DOHH2 (cell line): ENCODE measurements around the gene KRTAP9-1.
"Not testable (repeated sequence)": the region's sequence is repeated elsewhere in the genome, so short reads cannot be mapped to it uniquely, and the experiment has no call there.

Experiments
- H3F3A ChIP-seq: fragments of 200-600 bp; sonication (generic), shearing (Covaris generic); 2 replicates; pipeline ENCODE4 v1.6.0; 2016; ENCODE audit warnings: antibody characterized with exemption, mild to moderate bottlenecking; ENCODE audit not compliant: control insufficient read depth, insufficient read depth
- H3K27ac ChIP-seq: fragments of 200-600 bp; sonication (generic); 2 replicates; pipeline ENCODE4 v1.5.1; 2014; ENCODE audit warnings: low read depth, mild to moderate bottlenecking, low read length, moderate library complexity
- H3K27me3 ChIP-seq: fragments of 200-600 bp; sonication (generic); 2 replicates; pipeline ENCODE4 v1.6.1; 2014; ENCODE audit warnings: mild to moderate bottlenecking, low read length, mixed read lengths; ENCODE audit not compliant: control insufficient read depth
- H3K36me3 ChIP-seq: fragments of 200-600 bp; sonication (generic); 2 replicates; pipeline ENCODE4 v1.6.1; 2014; ENCODE audit warnings: mild to moderate bottlenecking, low read length, moderate library complexity, mixed read lengths; ENCODE audit not compliant: control insufficient read depth
- H3K4me1 ChIP-seq: fragments of 200-600 bp; sonication (generic); 2 replicates; pipeline ENCODE4 v1.6.1; 2014; ENCODE audit warnings: mild to moderate bottlenecking, low read length, mixed read lengths; ENCODE audit not compliant: control insufficient read depth
- H3K4me2 ChIP-seq: fragments of 200-600 bp; sonication (generic); 2 replicates; pipeline ENCODE4 v1.6.0; 2014; ENCODE audit warnings: mild to moderate bottlenecking, low read length, moderate library complexity
- H3K4me3 ChIP-seq: fragments of 200-600 bp; sonication (generic); 2 replicates; pipeline ENCODE4 v1.5.1; 2014; ENCODE audit warnings: mild to moderate bottlenecking, low read length, mixed read lengths
- H3K79me2 ChIP-seq: fragments of 200-600 bp; sonication (generic); 2 replicates; pipeline ENCODE4 v1.6.1; 2014; ENCODE audit warnings: mild to moderate bottlenecking, low read length, mixed read lengths; ENCODE audit not compliant: control insufficient read depth
- H3K9me2 ChIP-seq: fragments of 200-600 bp; sonication (generic); replicated peaks from 2 replicates; pipeline ENCODE4 v1.6.1; 2014; ENCODE audit warnings: mild to moderate bottlenecking, low read length, mixed read lengths; ENCODE audit not compliant: control insufficient read depth
- H3K9me3 ChIP-seq: fragments of 200-600 bp; sonication (generic); 2 replicates; pipeline ENCODE4 v1.6.1; 2014; ENCODE audit warnings: antibody characterized with exemption, low read length, mixed read lengths; ENCODE audit not compliant: control insufficient read depth, insufficient read depth
- H4K20me1 ChIP-seq: fragments of 200-600 bp; sonication (generic); 2 replicates; pipeline ENCODE4 v1.6.0; 2014; ENCODE audit warnings: low read depth, mild to moderate bottlenecking, antibody characterized with exemption, low read length, moderate library complexity; ENCODE audit not compliant: control insufficient read depth, insufficient read depth
- EZH2phosphoT487 ChIP-seq: fragments of 200-600 bp; sonication (generic); IDR thresholded peaks from 2 replicates; pipeline ENCODE4 v1.6.1; 2017; ENCODE audit warnings: borderline replicate concordance, mild to moderate bottlenecking, antibody characterized with exemption, low read length, moderate library complexity, mixed read lengths
- TF ChIP-seq, protein P1 (sequence below): fragments of 200-600 bp; sonication (generic); IDR thresholded peaks from one replicate; pipeline ENCODE4 v1.5.1; 2014; ENCODE audit warnings: antibody characterized with exemption, mild to moderate bottlenecking, low read depth, low read length; ENCODE audit not compliant: poor library complexity, severe bottlenecking

The KRTAP9-1 gene

DNA sequence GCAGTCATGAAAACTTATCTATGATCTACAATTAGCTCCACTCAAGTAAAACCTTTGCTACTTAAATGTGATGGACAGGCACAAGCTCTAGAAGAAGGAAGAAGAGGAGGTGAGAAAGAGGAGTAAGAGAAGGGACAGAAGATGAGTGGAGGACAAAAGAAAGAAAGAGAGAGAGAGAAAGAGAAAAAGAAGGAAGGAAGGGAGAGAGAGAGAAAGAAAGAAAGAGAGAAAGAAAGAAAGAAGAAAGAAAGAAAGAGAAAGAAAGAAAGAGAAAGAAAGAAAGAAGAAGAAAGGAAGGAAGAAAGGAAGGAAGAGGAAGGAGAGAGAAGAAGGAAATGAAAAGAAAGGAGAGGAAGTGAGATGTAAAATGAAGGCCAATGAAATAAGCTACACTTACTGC lies 40.4 kb downstream of the KRTAP9-1 start:
- Histone ChIP-seq H3K9me2 (no peaks in the 10 kb centered on the region), H3K27me3 (peaks cover 3% of the 10 kb centered on the region), H3K4me2 (no peak overlapping the region), H3K36me3 (no peaks in the 10 kb centered on the region), H4K20me1 (no peaks in the 10 kb centered on the region), H3K4me3 (no peak overlapping the region), H3K79me2 (no peaks in the 10 kb centered on the region), H3K4me1 (no peaks in the 10 kb centered on the region), H3K27ac (no peak overlapping the region), H3K9me3 (no peaks in the 10 kb centered on the region), H3F3A (no peaks in the 10 kb centered on the region)
- TF ChIP-seq, protein P1, sequence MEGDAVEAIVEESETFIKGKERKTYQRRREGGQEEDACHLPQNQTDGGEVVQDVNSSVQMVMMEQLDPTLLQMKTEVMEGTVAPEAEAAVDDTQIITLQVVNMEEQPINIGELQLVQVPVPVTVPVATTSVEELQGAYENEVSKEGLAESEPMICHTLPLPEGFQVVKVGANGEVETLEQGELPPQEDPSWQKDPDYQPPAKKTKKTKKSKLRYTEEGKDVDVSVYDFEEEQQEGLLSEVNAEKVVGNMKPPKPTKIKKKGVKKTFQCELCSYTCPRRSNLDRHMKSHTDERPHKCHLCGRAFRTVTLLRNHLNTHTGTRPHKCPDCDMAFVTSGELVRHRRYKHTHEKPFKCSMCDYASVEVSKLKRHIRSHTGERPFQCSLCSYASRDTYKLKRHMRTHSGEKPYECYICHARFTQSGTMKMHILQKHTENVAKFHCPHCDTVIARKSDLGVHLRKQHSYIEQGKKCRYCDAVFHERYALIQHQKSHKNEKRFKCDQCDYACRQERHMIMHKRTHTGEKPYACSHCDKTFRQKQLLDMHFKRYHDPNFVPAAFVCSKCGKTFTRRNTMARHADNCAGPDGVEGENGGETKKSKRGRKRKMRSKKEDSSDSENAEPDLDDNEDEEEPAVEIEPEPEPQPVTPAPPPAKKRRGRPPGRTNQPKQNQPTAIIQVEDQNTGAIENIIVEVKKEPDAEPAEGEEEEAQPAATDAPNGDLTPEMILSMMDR, result no peak
- TF ChIP-seq EZH2phosphoT487, result no peak

DNA sequence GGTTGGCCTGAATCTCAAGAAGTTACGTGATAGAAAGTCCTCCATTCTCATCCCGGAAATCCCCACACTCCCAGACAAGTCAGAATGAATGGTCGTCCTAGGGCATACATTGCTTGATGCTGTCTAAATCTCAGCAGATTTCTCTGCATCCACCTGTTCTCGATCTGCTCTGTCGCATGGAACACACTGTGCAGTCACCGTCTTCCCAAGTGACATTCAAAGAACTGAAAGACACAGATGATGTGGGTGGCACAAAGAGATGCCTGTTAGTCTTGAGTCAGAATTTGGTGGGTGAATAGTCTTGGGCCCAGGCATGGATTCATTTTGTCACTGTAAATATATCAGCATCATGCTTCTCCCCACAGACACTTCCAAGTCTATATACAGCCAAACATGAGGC lies 42.0 kb downstream of the KRTAP9-1 start:
- Histone ChIP-seq H3K4me1 (no peaks in the 10 kb centered on the region), H3K9me2 (no peaks in the 10 kb centered on the region), H3F3A (no peaks in the 10 kb centered on the region), H3K9me3 (no peaks in the 10 kb centered on the region), H3K4me2 (no peak overlapping the region), H3K36me3 (no peaks in the 10 kb centered on the region), H4K20me1 (no peaks in the 10 kb centered on the region), H3K27me3 (peaks cover 5% of the 10 kb centered on the region), H3K4me3 (no peak overlapping the region), H3K79me2 (no peaks in the 10 kb centered on the region), H3K27ac (no peak overlapping the region)
- TF ChIP-seq, protein P1, result no peak
- TF ChIP-seq EZH2phosphoT487, result no peak

GRCh38 chr17:41232399-41233105 lies 42.9 kb downstream of the KRTAP9-1 start, which contains the start of gene KRTAP9-3:
KRTAP9-3 (plus strand) TSS chr17:41232449; CDS start chr17:41232502, 53 bp downstream.
- H3K4me2 ChIP-seq, H4K20me1 ChIP-seq, H3K4me3 ChIP-seq, H3K9me3 ChIP-seq, H3K79me2 ChIP-seq, H3K36me3 ChIP-seq, H3F3A ChIP-seq, H3K27me3 ChIP-seq, H3K9me2 ChIP-seq, H3K27ac ChIP-seq, H3K4me1 ChIP-seq: not testable (repeated sequence)

DNA sequence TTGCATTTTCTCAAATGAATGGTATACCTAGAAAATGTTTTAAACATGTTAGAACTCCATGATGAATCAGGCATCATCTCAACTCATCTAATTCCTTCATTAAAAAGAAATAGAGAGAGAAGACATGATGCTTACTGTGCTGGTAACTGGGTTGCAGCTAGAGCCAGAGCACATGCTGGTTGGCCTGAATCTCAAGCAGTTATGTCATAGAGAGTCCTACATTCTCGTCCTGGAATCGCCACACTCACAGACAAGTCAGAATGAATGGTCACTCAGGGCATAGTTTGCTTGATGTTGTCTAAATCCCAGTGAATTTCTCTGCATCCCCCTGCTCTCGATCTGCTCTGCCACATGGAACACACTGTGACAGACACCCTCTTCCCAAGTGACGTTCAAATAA lies 47.4 kb downstream of the KRTAP9-1 start:
- not testable (repeated sequence) for H3K9me3 ChIP-seq, H3F3A ChIP-seq, H3K36me3 ChIP-seq, H3K4me1 ChIP-seq, H3K4me2 ChIP-seq, H3K27ac ChIP-seq, H3K4me3 ChIP-seq, H4K20me1 ChIP-seq, H3K79me2 ChIP-seq, H3K27me3 ChIP-seq, H3K9me2 ChIP-seq

DNA sequence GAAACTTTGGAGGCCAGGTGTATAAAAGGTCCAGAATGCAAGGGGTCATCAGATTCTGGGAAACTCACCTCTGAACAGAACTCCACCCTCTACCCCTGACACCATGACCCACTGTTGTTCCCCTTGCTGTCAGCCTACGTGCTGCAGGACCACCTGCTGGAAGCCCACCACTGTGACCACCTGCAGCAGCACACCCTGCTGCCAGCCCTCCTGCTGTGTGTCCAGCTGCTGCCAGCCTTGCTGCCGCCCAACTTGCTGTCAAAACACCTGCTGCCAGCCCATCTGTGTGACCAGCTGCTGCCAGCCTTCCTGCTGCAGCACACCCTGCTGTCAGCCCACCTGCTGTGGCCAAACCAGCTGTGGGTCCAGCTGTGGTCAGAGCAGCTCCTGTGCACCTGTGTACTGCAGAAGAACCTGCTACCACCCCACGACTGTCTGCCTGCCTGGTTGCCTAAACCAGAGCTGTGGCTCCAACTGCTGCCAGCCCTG lies 48.3 kb downstream of the KRTAP9-1 start, which contains the start of gene KRTAP9-8:
KRTAP9-8 (plus strand) TSS at position 51 of the 489 bp plus-strand sequence; CDS start at position 104, 53 bp downstream.
- not testable (repeated sequence) for H4K20me1 ChIP-seq, H3K36me3 ChIP-seq, H3K79me2 ChIP-seq, H3K27me3 ChIP-seq, H3K27ac ChIP-seq, H3K4me2 ChIP-seq, H3K9me3 ChIP-seq, H3K4me3 ChIP-seq, H3K4me1 ChIP-seq, H3F3A ChIP-seq, H3K9me2 ChIP-seq
